Neural crest cell (in vitro differentiated cells): Measurements from ENCODE around the gene KIF17. TPM values are rescaled to one million over a fixed set of nuclear protein-coding genes. Genes with fewer than 3 reads are reported as not detected.

Experiments used
- DNase-seq: peaks from one replicate; pipeline ENCODE4 v3.0.0; 2021; ENCODE audit warnings: low read depth, mixed read lengths, low spot score
- H3K27ac Mint-ChIP-seq: one replicate; pipeline ENCODE4 v1.8.0; 2021; ENCODE audit warnings: mild to moderate bottlenecking, mixed read lengths; ENCODE audit not compliant: unreplicated experiment
- H3K27me3 Mint-ChIP-seq: 2 replicates; pipeline ENCODE4 v1.8.0; 2021; ENCODE audit warnings: low read depth, mild to moderate bottlenecking, mixed read lengths
- H3K36me3 Mint-ChIP-seq: 2 replicates; pipeline ENCODE4 v1.8.0; 2021; ENCODE audit warnings: low read depth, mild to moderate bottlenecking, mixed read lengths
- H3K4me1 Mint-ChIP-seq: 2 replicates; pipeline ENCODE4 v1.8.0; 2021; ENCODE audit warnings: mixed read lengths
- H3K4me3 Mint-ChIP-seq: one replicate; pipeline ENCODE4 v1.8.0; 2021; ENCODE audit warnings: mild to moderate bottlenecking, mixed read lengths
- H3K9me3 Mint-ChIP-seq: 2 replicates; pipeline ENCODE4 v1.8.0; 2021; ENCODE audit warnings: mixed read lengths
- CTCF ChIP-seq: fragments of 200-600 bp; sonication (generic); conservative IDR thresholded peaks from 2 replicates; pipeline ENCODE4 v1.5.0; 2021; ENCODE audit warnings: antibody characterized with exemption, mild to moderate bottlenecking
- total RNA-seq: library from RNA; stranded (reverse); gene quantifications from 2 replicates; pipeline ENCODE4 v1.2.1, GENCODE V29; 2021

The KIF17 gene
- total RNA-seq, 1 donor from 2014 or later, result 1.6 TPM

- peaks cover 52% of the 10 kb centered on the region for H3K27me3 Mint-ChIP-seq
- H3K4me1 Mint-ChIP-seq, result peaks cover 11% of the 10 kb centered on the region
- no peaks in the 10 kb centered on the region for H3K9me3 Mint-ChIP-seq
- peaks cover 6% of the 10 kb centered on the region for H3K36me3 Mint-ChIP-seq
- DNase-seq, result no peak
- H3K4me3 Mint-ChIP-seq, result peak overlapping the region; percentile 85
- no peak for TF ChIP-seq CTCF
- no peak overlapping the region for H3K27ac Mint-ChIP-seq
Measured at GRCh38 chr1:20733360-20733975, 15.7 kb upstream of the KIF17 start.

DNA sequence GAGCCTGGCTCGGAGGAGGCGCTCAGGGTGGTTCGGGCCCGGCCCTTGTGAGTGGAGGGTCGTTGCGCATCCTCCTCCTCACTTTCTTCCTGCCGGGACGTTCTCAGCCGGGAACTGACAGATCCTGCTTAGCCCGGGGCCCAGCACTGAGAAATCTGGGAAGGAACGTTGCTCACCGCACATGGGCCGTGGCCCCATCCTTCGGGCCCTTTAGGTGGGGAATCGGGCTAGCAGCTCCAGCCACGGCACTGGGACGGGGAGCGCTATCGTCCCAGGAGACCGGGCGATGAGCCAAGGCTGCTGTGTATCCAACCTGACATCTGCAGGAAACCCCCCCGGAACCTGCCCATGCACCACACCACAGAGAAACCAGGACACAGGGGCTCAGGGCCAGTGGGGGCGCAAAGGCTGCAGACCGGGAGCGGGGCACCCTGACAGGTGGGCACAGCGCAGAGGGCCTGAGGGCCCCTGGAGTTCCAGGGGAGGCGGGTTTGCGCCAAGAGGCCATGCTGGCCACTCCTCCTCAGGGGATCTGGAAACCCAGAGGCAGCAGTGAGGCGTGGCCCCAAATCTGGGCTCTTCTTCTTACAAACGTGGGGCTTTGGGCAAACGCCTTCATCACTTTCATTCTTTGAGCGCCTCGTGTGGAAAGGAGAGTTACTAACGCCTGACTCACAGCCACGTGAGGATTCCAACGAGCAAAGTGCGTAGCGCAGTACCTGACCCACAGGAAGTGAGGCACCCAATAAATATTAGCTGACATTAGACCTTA, 15.0 kb upstream of the KIF17 start, which contains the start of gene SH2D5:
TSS of gene SH2D5 (minus strand) at position 116 of the 772 bp plus-strand sequence. CDS start 4,659 bp downstream, outside the sequence.
- H3K27ac Mint-ChIP-seq, result no peak within 1 kb of the TSS
- peaks cover 3% of the 10 kb centered on the region for H3K36me3 Mint-ChIP-seq

DNA sequence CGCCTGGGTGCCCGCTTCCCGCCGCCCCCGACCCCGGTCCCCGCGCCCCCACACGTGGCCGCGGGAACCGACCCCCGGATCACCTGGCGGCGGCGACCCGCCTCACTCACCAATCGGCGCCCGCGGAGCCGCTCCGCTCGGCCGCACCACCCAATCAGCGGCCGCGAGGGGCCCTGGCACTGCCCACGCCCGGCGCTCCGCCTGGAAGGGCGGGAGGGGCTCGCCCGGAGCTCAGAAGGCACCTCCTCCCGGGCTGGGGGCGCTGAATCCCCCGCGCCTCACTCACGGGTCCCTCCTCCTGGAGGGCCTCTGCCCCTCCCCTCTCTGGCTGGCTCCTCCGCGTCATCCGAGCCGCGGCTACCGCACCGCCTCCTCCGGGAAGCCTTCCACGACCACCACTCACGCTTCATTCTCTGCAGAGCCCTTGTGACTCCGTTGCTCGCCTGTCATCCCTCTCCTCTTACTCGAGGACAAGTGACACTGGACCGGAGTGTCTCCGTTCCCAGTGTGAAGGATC, 14.3 kb upstream of the KIF17 start:
- H3K27me3 Mint-ChIP-seq, result peaks cover 57% of the 10 kb centered on the region
- no peak for TF ChIP-seq CTCF
- H3K9me3 Mint-ChIP-seq, result no peaks in the 10 kb centered on the region
- H3K4me3 Mint-ChIP-seq, result peak overlapping the region; percentile 85
- DNase-seq, result peak; percentile 63
- peaks cover 3% of the 10 kb centered on the region for H3K36me3 Mint-ChIP-seq
- H3K4me1 Mint-ChIP-seq, result peaks cover 17% of the 10 kb centered on the region
- H3K27ac Mint-ChIP-seq, result no peak overlapping the region

More for the DNA sequence above, 15.0 kb upstream of the KIF17 start, which contains the start of gene SH2D5:
- H3K27me3 Mint-ChIP-seq, result peaks cover 57% of the 10 kb centered on the region
- peak; percentile 53 for TF ChIP-seq CTCF
- H3K9me3 Mint-ChIP-seq, result no peaks in the 10 kb centered on the region
- no peak for DNase-seq
- H3K4me3 Mint-ChIP-seq, result peak within 1 kb of the TSS; percentile 85
- peaks cover 17% of the 10 kb centered on the region for H3K4me1 Mint-ChIP-seq

- H3K36me3 Mint-ChIP-seq, result peaks cover 3% of the 10 kb centered on the region
- no peak overlapping the region for H3K27ac Mint-ChIP-seq
- no peak for DNase-seq
- TF ChIP-seq CTCF, result no peak
- peaks cover 57% of the 10 kb centered on the region for H3K27me3 Mint-ChIP-seq
- H3K4me1 Mint-ChIP-seq, result peaks cover 17% of the 10 kb centered on the region
- no peaks in the 10 kb centered on the region for H3K9me3 Mint-ChIP-seq
- peak overlapping the region; percentile 66 for H3K4me3 Mint-ChIP-seq
Measured at GRCh38 chr1:20731057-20731991, 13.5 kb upstream of the KIF17 start.

DNA sequence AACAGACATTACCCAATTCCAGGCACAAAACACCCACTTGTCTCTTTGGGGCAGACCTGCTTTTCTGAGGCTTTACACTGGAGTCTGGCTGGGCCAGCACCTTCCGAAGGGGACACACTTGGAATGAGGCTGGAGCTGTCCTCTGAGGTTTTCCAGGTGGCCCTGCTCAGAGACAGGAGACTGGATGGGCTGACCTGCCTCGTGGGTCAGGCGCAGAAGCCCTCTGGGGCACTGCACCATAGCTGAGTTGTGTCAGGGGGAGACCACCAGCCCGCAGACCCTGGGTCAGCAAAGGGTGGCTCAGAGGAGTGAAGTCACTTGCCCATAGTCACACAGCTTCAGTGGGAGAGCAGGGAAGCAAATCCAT, 12.9 kb upstream of the KIF17 start:
- Mint-ChIP-seq H3K27me3 (peaks cover 57% of the 10 kb centered on the region), H3K4me3 (peak overlapping the region; percentile 38), H3K36me3 (no peaks in the 10 kb centered on the region), H3K27ac (no peak overlapping the region), H3K9me3 (no peaks in the 10 kb centered on the region), H3K4me1 (peaks cover 17% of the 10 kb centered on the region)
- no peak for TF ChIP-seq CTCF
- DNase-seq, result no peak
